ENCODE data around the gene CERKL.

CERKL gene

GRCh38 chr2:181566334-181567032 is 90.4 kb downstream of the CERKL start:
- DNase-seq (ENCODE audit: insufficient read length) (no peak), FAIRE-seq (peak; percentile 24)
- TF ChIP-seq POLR2AphosphoS5 (IDR thresholded peaks at IDR 0.05; ENCODE audit: low read depth, low read length) (no peak), TAF1 (IDR thresholded peaks at IDR 0.05; ENCODE audit: borderline replicate concordance, low read depth, low read length) (no peak), POLR2A (IDR thresholded peaks at IDR 0.05; ENCODE audit: low read depth, low read length) (no peak)

GRCh38 chr2:181563101-181563692 is 93.7 kb downstream of the CERKL start:
- no peak for DNase-seq (ENCODE audit: insufficient read length)
- no peak for TF ChIP-seq POLR2AphosphoS5 (IDR thresholded peaks at IDR 0.05; ENCODE audit: low read depth, low read length)
- no peak for TF ChIP-seq POLR2A (IDR thresholded peaks at IDR 0.05; ENCODE audit: low read depth, low read length)
- TF ChIP-seq TAF1 (IDR thresholded peaks at IDR 0.05; ENCODE audit: borderline replicate concordance, low read depth, low read length): no peak
- FAIRE-seq: no peak

GRCh38 chr2:181558371-181558770 is 98.5 kb downstream of the CERKL start:
- TF ChIP-seq POLR2A (IDR thresholded peaks at IDR 0.05; ENCODE audit: low read depth, low read length) (no peak), POLR2AphosphoS5 (IDR thresholded peaks at IDR 0.05; ENCODE audit: low read depth, low read length) (no peak), TAF1 (IDR thresholded peaks at IDR 0.05; ENCODE audit: borderline replicate concordance, low read depth, low read length) (no peak)
- FAIRE-seq (no peak), DNase-seq (ENCODE audit: insufficient read length) (no peak)

- FAIRE-seq (no peak), DNase-seq (ENCODE audit: insufficient read length) (no peak)
- TF ChIP-seq POLR2A (IDR thresholded peaks at IDR 0.05; ENCODE audit: low read depth, low read length): no peak
- TF ChIP-seq TAF1 (IDR thresholded peaks at IDR 0.05; ENCODE audit: borderline replicate concordance, low read depth, low read length): no peak
- TF ChIP-seq POLR2AphosphoS5 (IDR thresholded peaks at IDR 0.05; ENCODE audit: low read depth, low read length): no peak
Observed at GRCh38 chr2:181554061-181554830, 102.7 kb downstream of the CERKL start.

- DNase-seq (ENCODE audit: insufficient read length): no peak
- TF ChIP-seq POLR2A (IDR thresholded peaks at IDR 0.05; ENCODE audit: low read depth, low read length) (no peak), TAF1 (IDR thresholded peaks at IDR 0.05; ENCODE audit: borderline replicate concordance, low read depth, low read length) (no peak), POLR2AphosphoS5 (IDR thresholded peaks at IDR 0.05; ENCODE audit: low read depth, low read length) (no peak)
- no peak for FAIRE-seq
Observed at GRCh38 chr2:181553244-181553643, 103.7 kb downstream of the CERKL start.

GRCh38 chr2:181552808-181553207 is 104.1 kb downstream of the CERKL start:
- DNase-seq (ENCODE audit: insufficient read length): no peak

GRCh38 chr2:181546086-181546485 is 110.8 kb downstream of the CERKL start:
- TF ChIP-seq POLR2A (IDR thresholded peaks at IDR 0.05; ENCODE audit: low read depth, low read length): no peak
- TF ChIP-seq TAF1 (IDR thresholded peaks at IDR 0.05; ENCODE audit: borderline replicate concordance, low read depth, low read length): no peak
- FAIRE-seq: no peak
- DNase-seq (ENCODE audit: insufficient read length): no peak

More at GRCh38 chr2:181552808-181553207, 104.1 kb downstream of the CERKL start:
- no peak for TF ChIP-seq POLR2AphosphoS5 (IDR thresholded peaks at IDR 0.05; ENCODE audit: low read depth, low read length)
- no peak for FAIRE-seq

- TF ChIP-seq POLR2A (IDR thresholded peaks at IDR 0.05; ENCODE audit: low read depth, low read length) (no peak), POLR2AphosphoS5 (IDR thresholded peaks at IDR 0.05; ENCODE audit: low read depth, low read length) (no peak), TAF1 (IDR thresholded peaks at IDR 0.05; ENCODE audit: borderline replicate concordance, low read depth, low read length) (no peak)
- FAIRE-seq: no peak
- no peak for DNase-seq (ENCODE audit: insufficient read length)
Observed at GRCh38 chr2:181542170-181542569, 114.7 kb downstream of the CERKL start.

- FAIRE-seq (no peak), DNase-seq (ENCODE audit: insufficient read length) (no peak)
- TF ChIP-seq TAF1 (IDR thresholded peaks at IDR 0.05; ENCODE audit: borderline replicate concordance, low read depth, low read length) (no peak), POLR2A (IDR thresholded peaks at IDR 0.05; ENCODE audit: low read depth, low read length) (no peak), POLR2AphosphoS5 (IDR thresholded peaks at IDR 0.05; ENCODE audit: low read depth, low read length) (no peak)
Observed at GRCh38 chr2:181540421-181540820, 116.5 kb downstream of the CERKL start.

- FAIRE-seq (no peak), DNase-seq (ENCODE audit: insufficient read length) (no peak)
- TF ChIP-seq POLR2AphosphoS5 (IDR thresholded peaks at IDR 0.05; ENCODE audit: low read depth, low read length) (no peak), POLR2A (IDR thresholded peaks at IDR 0.05; ENCODE audit: low read depth, low read length) (no peak), TAF1 (IDR thresholded peaks at IDR 0.05; ENCODE audit: borderline replicate concordance, low read depth, low read length) (no peak)
Observed at GRCh38 chr2:181536730-181537129, 120.2 kb downstream of the CERKL start.

- no peak for TF ChIP-seq TAF1 (IDR thresholded peaks at IDR 0.05; ENCODE audit: borderline replicate concordance, low read depth, low read length)
- TF ChIP-seq POLR2A (IDR thresholded peaks at IDR 0.05; ENCODE audit: low read depth, low read length): no peak
- no peak for TF ChIP-seq POLR2AphosphoS5 (IDR thresholded peaks at IDR 0.05; ENCODE audit: low read depth, low read length)
- DNase-seq (ENCODE audit: insufficient read length) (no peak), FAIRE-seq (no peak)
Observed at GRCh38 chr2:181528441-181528840, 128.5 kb downstream of the CERKL start.

GRCh38 chr2:181527058-181527457 is 129.8 kb downstream of the CERKL start:
- DNase-seq (ENCODE audit: insufficient read length): no peak
- TF ChIP-seq POLR2A (IDR thresholded peaks at IDR 0.05; ENCODE audit: low read depth, low read length) (no peak), POLR2AphosphoS5 (IDR thresholded peaks at IDR 0.05; ENCODE audit: low read depth, low read length) (no peak), TAF1 (IDR thresholded peaks at IDR 0.05; ENCODE audit: borderline replicate concordance, low read depth, low read length) (no peak)
- FAIRE-seq: no peak

Data from GM12892 (cell line).